HG03045 (cell line): ENCODE measurements around the gene ORAI1.
"Not testable (repeated sequence)": the region's sequence is repeated elsewhere in the genome, so short reads cannot be mapped to it uniquely, and the experiment has no call there.

Experiments used
- ATAC-seq: cut with Tn5 transposase; IDR thresholded peaks from one replicate; pipeline ENCODE4 v1.9.1; 2021; ENCODE audit warnings: mild to moderate bottlenecking, moderate library complexity; ENCODE audit not compliant: unreplicated experiment

The ORAI1 gene

DNA sequence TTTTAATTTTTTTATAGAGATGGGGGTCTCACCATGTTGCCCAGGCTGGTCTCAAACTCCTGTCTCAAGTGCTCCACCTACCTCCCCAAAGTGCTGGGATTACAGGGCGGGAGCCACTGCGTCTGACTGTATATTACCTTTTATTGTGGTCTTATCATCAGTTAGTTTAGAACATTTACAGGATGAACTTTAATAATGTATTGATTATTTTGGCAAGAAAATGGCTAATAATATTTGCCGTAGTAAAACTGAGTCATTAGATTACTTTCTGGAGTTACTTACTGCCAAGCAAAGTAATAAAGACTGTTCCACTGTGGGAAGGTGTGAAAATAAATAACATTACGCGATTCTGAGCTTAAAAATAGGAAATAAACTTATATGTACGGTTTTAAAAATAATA, 23.6 kb upstream of the ORAI1 start:
- ATAC-seq = no peak

DNA sequence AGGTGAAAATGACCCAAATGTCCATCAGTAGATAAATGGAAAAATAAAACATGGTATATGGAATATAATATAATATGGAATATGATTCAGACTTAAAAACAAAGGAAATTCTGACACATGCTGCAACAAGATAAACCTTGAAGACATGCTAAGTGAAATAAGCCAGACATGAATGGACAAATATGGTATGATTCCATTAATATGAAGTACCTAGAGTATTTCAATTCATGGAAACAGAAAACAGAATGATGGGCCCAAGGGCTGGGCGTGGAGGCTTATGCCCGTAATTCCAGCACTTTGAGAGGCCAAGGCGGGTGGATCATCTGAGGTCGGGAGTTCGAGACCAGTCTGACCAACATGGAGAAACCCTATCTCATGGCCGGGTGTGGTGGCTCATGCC, 22.7 kb upstream of the ORAI1 start:
- ATAC-seq = no peak

DNA sequence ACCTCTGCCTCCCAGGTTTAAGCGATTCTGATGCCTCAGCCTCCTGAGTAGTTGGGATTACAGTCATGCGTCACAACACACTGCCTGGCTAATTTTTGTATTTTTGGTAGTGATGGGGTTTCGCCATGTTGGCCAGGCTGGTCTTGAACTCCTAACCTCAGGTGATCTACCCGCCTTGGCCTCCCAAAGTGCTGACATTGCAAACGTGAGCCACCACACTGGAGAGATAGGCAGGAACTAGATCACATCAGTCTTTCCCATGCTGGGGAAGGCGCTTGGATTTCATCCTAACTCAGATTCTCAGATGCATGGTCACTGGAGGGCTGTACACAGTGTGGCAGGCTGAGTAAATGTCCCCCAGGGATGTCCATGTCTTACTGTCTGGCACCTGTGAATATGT, 18.0 kb upstream of the ORAI1 start:
- no peak for ATAC-seq

DNA sequence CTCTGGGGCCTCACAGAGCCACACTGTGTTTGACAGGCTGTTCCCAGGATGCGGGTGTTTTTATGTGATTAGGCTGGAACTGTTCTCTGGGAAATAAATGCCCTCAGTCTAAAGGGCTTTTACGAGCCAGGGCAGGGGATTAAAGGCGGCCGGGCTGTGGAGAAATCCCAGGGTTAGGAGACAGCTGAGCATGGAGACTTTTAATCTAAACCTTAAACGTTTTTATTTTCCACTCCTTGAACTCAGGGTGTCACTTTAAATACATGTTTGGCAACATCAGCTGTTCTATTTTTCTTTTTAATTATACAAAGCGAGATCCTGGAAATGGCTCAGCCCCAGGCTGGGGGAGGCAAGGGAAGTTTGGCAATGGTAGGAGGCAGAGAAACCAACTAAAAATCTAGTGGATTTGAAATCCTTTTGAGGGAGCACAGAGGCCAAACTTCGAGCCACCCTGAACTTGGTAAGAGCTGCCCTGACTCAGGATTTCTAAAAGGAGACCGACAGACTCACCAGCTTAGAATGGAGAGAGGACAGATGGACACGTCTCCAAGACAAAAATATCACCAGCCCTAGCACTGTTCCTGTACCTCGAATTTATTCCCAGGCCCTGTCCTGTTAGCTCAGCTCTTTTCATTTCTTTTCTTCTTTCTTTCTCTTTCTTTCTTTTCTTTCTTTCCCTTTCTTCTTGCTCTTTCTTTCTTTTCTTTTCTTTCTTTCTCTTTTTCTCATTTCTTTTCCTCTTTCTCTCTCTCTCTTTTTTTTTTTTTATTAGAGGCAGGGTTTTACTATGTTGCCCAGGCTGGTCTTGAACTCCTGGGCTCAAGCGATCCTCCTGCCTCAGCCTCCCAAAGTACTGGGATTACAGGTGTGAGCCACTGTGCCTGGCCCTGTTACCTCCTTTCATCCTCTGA, 15.8 kb upstream of the ORAI1 start:
- ATAC-seq = no peak

DNA sequence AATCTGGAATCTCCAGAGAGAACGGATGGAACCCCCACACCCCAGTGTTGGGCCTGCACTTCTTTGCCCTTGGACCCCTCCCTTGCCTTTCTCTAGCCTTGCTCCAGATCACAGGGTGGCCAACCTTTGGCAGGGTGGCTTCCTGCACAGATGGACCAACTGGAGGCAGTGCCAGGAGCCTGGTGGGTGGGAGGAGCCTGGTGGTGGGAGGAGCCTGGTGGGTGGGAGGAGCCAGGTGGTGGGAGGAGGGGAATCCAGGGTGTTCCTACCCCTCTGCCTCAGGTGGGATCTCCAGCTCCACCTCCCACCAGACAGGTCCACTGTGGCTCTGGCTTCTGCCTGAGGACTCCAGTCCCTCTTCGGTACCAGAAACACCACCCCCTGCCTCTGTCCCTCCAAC, 15.0 kb upstream of the ORAI1 start:
- ATAC-seq = no peak

DNA sequence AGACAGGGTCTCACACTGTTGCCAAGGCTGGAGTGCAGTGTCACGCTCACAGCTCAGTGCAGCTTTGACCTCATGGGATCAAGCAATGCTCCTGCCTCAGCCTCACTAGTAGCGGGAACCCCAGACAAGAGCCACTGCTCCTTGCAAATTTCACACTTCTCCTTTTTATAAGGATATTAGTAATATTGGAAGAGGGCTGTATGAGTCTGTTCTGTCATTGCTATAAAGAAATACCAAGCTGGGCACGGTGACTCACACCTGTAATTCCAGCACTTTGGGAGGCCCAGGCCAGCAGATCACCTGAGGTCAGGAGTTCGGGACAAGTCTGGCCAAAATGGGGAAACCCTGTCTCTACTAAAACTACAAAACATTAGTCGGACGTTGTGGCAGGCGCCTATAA, 12.9 kb upstream of the ORAI1 start:
- no peak for ATAC-seq

DNA sequence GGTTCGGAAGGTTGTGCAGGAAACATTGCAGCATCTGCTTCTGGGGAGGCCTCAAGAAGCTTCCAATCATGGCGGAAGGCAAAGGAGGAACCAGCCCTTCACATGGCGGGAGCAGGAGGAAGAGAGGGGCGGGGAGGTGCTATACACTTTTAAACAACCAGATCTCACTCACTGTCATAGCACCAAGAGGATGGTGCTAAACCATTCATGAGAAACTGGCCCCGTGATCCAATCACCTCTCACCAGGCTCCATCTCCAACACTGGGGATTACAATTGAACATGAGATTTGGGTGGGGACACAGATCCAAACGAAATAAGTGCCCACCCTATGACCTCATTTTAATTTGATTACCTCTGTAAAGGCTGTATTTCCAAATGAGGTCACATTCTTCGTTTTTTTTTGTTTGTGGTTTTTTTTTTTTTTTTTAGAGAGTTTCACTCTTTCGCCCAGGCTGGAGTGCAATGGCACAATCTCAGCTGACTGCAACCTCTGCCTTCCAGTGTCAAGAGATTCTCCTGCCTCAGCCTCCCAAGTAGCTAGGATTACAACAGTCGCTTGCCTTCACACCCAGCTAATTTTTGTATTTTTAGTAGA, 11.4 kb upstream of the ORAI1 start:
- ATAC-seq = no peak

DNA sequence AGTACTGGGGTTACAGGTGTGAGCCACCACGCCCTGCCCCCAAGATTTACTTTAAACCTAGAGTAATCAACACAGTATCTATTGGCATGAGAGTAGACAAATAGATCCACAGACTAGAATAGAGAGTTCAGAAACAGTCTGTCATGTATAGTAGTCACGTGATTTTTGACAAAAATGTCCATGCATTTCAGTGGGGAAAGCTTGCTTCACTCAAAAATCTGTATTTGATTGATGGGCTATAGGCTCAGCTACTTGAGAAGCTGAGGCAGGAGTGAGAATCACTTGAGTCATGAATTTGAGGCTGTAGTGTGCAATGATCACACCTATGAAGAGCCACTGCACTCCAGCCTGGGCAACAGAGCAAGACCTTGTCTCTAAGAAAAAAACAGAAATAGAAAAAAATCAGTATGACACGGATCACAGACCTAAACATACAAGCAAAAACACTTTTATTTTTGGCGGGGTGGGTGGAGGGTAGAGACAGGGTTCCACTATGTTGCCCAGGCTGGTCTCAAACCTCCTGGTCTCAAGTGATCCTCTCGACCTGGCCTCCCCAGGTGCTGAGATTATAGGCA, 7.6 kb upstream of the ORAI1 start:
- no peak for ATAC-seq

DNA sequence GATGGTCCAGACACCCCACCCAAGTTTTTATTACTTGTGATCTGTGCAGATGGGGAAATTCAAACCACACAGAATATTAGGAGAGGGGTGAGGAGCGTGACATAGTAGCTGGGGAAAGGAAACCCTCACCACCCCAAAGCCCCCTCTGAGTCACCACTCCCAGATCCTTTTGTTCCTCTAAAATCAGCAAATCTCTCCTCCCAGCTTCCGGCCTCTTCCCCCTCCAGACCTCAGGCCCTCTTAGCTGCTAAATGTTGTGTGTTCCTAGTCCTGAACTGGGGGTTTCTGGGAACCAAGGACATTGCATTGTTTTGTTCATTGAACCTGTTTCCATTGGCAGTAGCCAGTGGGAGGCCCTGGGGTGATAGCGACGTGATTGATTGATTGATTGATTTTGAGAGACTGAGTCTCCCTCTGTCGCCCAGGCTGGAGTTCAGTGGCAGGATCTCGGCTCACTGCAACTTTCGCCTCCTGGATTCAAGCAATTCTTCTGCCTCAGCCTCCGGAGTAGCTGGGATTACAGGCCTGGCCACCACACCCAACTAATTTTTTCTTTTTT, 5.9 kb upstream of the ORAI1 start:
- ATAC-seq = no peak

DNA sequence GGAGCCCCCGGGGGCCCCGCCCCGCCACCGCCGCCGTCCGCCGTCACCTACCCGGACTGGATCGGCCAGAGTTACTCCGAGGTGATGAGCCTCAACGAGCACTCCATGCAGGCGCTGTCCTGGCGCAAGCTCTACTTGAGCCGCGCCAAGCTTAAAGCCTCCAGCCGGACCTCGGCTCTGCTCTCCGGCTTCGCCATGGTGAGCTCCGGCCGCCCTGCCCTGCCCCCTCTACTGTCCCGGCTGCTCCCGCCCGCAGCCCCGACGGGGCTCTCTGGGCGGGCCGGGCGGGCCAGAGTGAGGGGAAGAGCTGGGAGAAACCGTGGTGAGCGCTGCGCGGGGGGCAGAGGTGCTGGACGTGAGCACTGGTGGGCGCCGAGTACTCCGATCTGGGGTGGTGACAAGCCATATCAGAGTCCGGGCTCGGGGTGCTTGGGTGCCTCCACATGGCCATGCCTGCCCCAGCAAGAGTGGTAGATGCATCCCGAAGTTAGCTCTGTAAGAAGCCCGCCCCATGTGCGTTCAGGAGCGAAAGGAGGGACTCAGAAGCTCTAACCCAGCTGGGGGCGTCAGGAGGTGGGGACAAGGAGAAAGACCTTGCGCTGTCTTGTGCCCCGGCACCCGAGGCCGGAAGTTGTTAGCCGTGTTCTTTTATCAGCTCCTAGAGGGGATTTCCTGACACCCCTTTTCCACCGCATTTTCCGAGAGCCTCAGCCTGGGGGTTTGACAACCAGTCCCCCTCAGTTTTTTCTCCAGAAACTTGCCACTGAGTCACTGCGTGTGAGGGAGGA, 717 bp downstream of the ORAI1 start:
- peak; percentile 34 for ATAC-seq

DNA sequence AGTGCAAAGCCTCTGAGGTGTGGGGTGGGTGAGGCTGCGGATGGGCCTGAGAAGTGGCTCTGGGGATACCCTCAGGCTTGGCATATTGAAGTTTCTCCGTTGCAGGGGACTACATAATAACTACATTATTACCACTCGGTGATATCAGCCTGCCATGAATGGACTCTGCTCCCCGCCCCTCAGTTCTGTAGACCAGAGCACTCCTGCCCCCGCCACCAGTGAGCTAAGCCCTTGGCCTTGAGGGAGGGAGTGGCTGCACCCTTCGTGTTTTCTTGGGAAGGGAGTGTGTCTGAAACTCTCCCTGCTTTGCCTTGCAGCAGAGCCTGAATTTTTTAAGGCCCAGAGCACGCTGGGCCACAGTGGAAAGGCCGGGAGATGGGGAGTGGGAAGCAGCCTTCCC, 1.7 kb downstream of the ORAI1 start:
- no peak for ATAC-seq

DNA sequence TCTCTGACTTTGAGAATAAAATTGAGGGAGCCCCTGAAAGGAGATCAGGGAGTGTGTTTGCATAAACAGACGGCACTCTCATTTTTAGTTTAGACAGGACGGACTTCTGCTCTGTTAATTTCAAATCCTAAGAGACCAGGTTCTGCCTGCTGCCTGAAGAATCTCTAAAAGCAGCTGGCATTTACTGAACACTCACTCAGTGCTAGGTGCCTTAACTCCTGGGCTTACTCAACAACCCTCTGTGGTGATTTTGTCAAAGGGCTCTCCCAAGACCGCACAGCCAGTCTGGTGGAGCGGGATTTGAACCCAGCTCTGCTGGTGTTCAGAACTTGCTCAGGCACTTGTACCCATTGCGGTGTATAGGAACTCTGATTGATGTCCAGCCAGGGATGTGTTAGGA, 2.2 kb downstream of the ORAI1 start:
- no peak for ATAC-seq

DNA sequence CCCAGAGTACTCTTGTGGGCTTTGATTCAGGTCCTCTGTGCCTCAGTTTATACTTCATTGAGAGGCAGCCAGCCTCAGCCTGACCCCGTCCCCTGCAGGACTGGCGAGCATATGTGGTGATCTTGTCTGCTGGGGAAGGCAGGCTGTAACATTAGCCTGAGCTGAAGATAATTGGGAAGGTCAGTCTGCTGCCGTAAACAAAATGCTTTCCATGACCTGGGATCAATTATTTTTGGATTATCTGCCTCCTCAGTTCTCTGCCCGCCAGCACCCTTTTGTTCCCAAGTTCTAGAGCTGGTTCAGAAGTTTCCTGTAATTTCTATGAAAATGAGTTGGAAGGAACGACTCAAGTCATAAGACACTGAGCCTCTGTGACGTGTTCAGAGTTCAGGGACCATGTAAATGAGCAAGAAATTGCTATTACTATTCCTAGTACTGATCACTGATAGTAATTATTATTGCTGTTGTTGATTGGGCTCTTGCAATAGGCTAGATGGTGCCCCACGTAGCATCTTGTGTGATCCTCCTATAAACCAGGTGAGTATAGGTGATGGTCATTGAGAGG, 4.5 kb downstream of the ORAI1 start:
- ATAC-seq = no peak

DNA sequence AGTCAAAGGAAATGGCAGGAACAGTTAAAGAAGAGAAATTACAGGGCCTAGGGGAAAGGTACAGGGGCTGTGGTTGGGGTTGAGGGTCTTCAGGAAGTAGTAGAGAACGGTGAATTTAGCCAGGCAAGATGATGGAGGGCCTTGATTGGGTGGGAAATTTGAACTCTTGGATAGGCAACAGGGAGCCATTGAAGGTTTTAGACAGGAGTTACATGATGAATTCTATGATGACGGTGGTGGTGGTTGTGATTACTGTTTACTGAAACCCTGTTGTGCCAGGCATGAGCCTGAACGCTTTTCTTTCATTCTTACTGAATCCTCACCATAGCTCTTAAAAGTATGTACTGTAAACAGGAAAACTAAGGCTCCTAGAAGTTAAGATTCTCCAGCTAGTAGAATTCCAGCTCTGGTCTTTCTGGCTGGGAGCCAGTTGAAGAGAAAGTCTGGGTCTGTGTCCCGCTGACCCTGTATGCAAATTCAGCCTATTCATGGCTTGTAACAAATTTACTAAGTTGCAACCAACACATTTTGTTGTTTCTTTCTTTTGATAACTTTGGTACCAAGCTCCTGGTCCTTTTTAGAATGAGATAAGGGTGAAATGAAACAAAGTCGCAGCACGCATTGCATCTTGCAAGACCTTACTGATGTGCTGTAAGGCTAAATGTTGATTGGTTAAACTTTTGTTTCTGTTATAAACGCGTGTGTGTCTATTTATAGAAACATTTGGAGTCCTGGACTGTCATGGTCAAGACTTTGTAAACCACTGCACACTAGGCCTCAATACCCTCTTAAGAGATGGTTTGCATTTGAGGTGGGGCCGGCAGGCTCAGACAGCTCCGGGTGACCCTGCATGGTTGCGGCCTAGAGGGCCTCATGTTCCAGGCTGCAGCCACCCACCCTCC, 6.0 kb downstream of the ORAI1 start:
- ATAC-seq = no peak

DNA sequence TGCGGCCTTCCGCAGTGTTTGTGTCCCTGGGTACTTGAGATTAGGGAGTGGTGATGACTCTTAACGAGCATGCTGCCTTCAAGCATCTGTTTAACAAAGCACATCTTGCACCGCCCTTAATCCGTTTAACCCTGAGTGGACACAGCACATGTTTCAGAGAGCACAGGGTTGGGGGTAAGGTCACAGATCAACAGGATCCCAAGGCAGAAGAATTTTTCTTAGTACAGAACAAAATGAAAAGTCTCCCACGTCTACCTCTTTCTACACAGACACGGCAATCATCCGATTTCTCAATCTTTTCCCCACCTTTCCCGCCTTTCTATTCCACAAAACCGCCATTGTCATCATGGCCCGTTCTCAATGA, 7.5 kb downstream of the ORAI1 start:
- ATAC-seq = not testable (repeated sequence)

DNA sequence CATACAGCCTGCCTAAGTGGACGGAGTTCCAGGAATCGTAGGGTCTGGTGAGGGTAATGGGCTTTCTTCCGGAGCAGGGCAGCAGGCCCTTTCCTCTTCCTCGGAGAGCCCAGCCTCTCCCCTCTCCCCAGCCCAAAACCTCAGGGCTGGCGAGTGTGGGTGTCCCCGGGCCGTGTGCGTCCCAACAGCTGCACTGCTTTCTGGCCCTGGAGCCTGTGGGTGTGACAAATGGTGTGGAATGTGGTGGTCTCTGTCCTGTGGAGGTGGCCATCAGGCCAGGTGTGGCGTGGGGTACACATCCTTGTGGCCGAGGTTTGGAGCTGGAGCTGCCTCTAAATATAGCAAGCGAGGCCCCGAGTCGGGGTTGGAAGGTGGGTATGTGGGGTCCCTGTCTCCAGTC, 8.5 kb downstream of the ORAI1 start:
- no peak for ATAC-seq

DNA sequence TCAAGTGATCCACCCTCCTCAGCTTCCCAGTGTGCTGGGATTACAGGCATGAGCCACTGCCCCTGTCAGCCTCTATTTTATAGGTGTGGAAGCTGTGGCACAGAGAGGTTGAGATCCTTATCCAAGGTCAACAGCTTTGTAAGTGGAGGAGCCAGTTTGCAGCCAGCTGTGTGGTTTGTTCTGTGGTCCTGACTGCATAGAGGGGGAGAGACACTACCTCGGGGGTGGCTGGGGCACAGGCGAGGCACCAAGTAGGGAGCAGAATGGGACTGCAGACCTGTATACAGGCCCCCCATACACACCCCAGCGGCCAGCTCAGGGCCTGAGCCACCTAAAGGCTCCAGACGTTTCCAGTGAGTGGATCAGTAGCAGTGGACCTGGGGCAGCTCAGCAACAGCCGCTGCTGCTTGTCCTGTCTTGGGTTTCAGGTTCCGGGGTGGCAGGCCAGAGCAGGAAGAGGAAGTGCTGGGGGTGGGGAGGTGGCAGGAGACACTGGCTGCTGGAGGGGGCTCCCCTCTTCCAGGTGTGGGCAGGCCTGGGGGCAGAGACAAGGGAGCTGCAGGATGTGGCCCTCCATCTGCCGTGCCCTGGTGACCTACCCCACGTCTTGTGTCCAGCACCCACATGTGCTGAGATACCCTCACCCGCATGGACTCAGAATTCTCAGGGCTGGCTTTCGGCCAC, 11.0 kb downstream of the ORAI1 start:
- no peak for ATAC-seq

DNA sequence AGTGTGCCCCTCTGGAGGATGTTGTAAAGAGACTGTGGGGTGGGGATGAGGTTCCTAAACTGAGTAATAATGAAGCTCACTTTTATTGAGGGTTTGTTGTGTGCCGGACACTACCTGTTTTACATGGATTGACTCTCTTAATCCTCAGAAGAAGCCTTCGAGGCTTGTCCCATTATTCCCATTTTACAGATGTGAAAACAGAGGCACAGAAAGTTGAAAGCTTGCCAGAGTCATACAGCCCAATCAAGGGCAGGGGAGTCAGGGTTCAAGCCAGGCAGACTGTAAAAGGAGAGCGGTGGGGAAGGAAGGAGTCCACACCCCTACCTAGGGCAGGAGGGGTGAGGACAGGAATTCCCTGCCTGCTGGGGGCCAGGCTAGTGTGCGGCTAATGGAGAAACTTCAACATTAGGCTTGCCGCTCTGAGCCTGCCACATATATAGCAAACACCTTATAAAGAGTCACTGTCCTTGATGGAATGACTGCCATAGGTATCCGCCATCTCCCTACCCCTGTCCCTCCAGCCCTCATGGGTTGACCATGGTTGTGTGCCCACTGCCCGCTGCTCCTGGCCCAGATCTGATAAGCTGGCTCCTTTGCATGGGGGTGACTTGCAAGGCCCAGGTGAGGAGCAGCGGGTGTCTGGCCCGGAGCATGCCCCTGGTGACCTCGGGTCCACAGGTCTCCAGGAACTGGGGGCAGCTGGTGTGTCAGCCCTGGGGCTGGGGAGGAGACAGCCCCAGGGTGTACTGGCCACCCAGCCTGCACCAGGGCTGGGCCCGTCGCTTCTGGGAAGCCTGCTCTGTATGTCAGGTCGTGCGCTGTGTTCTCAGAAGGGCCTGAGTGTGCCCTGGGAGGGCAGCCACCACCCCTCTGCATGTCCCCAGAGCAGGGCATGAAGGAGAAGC, 12.2 kb downstream of the ORAI1 start:
- no peak for ATAC-seq

DNA sequence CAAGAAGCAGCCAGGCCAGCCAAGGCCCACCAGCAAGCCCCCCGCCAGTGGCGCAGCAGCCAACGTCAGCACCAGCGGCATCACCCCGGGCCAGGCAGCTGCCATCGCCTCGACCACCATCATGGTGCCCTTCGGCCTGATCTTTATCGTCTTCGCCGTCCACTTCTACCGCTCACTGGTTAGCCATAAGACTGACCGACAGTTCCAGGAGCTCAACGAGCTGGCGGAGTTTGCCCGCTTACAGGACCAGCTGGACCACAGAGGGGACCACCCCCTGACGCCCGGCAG, 15.0 kb downstream of the ORAI1 start:
- ATAC-seq = no peak
